ENCODE data around the gene NOP58. TPM values are rescaled to one million over a fixed set of nuclear protein-coding genes. Genes with fewer than 3 reads are reported as not detected.

NOP58 gene
- total RNA-seq, 3 donors from 2014 or later: 34.3 to 43.2 (median 38.5) TPM

DNA sequence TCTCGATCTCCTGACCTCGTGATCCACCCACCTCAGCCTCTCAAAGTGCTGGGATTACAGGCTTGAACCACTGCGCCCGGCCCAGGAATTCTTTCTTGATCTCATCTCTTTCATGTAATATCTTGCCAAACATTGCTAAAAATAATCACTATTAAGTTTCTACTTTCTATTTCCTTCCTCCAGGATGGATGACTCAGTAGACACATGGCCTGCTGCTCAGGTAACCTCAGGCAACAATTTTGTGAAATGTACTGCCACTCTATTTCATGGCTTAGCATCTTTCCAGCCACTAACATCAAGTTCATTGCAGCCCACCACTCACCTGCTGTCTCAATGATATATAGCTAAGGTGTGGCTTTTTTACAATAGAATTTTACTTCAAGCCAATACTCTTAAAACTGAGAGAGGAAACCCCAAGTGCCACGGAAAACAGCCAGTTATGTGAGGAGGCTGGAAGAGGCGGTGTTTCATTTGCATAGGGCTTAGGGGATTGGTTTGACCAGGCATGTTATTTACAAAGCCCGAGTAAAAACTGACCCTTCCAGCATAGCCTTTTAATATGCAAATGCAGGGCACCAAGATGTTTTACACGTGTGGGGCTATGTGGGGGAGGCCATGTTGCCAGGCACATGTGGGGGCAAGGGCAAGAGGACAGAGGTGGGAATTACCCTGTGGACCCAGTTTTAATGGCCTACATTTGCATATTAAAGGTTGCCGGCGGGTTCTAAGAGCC, 15.9 kb upstream of the NOP58 start:
- no peaks in the 10 kb centered on the region for H3K9me3 ChIP-seq
- no peaks in the 10 kb centered on the region for H3K4me1 ChIP-seq (ENCODE audit: low read depth)
- intact Hi-C loops (cut with DNase I, micrococcal nuclease): no loop called here
- no peak overlapping the region for H3K4me3 ChIP-seq
- no peaks in the 10 kb centered on the region for H3K36me3 ChIP-seq (ENCODE audit: low read depth)
- ATAC-seq: no peak
- TF ChIP-seq, protein P1, sequence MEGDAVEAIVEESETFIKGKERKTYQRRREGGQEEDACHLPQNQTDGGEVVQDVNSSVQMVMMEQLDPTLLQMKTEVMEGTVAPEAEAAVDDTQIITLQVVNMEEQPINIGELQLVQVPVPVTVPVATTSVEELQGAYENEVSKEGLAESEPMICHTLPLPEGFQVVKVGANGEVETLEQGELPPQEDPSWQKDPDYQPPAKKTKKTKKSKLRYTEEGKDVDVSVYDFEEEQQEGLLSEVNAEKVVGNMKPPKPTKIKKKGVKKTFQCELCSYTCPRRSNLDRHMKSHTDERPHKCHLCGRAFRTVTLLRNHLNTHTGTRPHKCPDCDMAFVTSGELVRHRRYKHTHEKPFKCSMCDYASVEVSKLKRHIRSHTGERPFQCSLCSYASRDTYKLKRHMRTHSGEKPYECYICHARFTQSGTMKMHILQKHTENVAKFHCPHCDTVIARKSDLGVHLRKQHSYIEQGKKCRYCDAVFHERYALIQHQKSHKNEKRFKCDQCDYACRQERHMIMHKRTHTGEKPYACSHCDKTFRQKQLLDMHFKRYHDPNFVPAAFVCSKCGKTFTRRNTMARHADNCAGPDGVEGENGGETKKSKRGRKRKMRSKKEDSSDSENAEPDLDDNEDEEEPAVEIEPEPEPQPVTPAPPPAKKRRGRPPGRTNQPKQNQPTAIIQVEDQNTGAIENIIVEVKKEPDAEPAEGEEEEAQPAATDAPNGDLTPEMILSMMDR (IDR thresholded peaks at IDR 0.05): no peak
- DNase-seq: no peak

- no peaks in the 10 kb centered on the region for H3K36me3 ChIP-seq (ENCODE audit: low read depth)
- H3K4me1 ChIP-seq (ENCODE audit: low read depth): no peaks in the 10 kb centered on the region
- no peak for DNase-seq
- intact Hi-C loops (cut with DNase I, micrococcal nuclease): no loop called here
- no peaks in the 10 kb centered on the region for H3K9me3 ChIP-seq
- ATAC-seq: no peak
- TF ChIP-seq, protein P1 (IDR thresholded peaks at IDR 0.05): no peak
- H3K4me3 ChIP-seq: no peak overlapping the region
These were observed 14.1 kb upstream of the NOP58 start for GRCh38 chr2:202251494-202251893.

- ATAC-seq (no peak), DNase-seq (no peak)
- TF ChIP-seq, protein P1 (IDR thresholded peaks at IDR 0.05): no peak
- Histone ChIP-seq H3K4me1 (ENCODE audit: low read depth) (peaks cover 6% of the 10 kb centered on the region), H3K4me3 (no peak overlapping the region), H3K9me3 (no peaks in the 10 kb centered on the region), H3K36me3 (ENCODE audit: low read depth) (no peaks in the 10 kb centered on the region)
- intact Hi-C loops (cut with DNase I, micrococcal nuclease): loop anchor here in 1 of 2 donors (10.0 kb wide), 1 partner anchor 113 kb away; the partner anchor contains the start of gene BMPR2
These were observed 4.0 kb upstream of the NOP58 start for GRCh38 chr2:202261531-202261930.

- Histone ChIP-seq H3K9me3 (no peaks in the 10 kb centered on the region), H3K4me3 (no peak overlapping the region), H3K36me3 (ENCODE audit: low read depth) (no peaks in the 10 kb centered on the region), H3K4me1 (ENCODE audit: low read depth) (peaks cover 24% of the 10 kb centered on the region)
- intact Hi-C loops (cut with DNase I, micrococcal nuclease): loop anchor here in 1 of 2 donors (10.0 kb wide), 1 partner anchor 107 kb away; the partner anchor contains the start of gene BMPR2
- DNase-seq (no peak), ATAC-seq (no peak)
- TF ChIP-seq, protein P1 (IDR thresholded peaks at IDR 0.05): no peak
These were observed 1.9 kb downstream of the NOP58 start for GRCh38 chr2:202267495-202267894.

- Histone ChIP-seq H3K9me3 (no peaks in the 10 kb centered on the region), H3K4me1 (ENCODE audit: low read depth) (peaks cover 20% of the 10 kb centered on the region), H3K4me3 (no peak overlapping the region), H3K36me3 (ENCODE audit: low read depth) (no peaks in the 10 kb centered on the region)
- TF ChIP-seq, protein P1 (IDR thresholded peaks at IDR 0.05): no peak
- intact Hi-C loops (cut with DNase I, micrococcal nuclease): loop anchor here in 1 of 2 donors (10.0 kb wide), 1 partner anchor 105 kb away; the partner anchor contains the start of gene BMPR2
- ATAC-seq (no peak), DNase-seq (peak in 1 of 3 donors; percentile 13)
These were observed 4.0 kb downstream of the NOP58 start for GRCh38 chr2:202269585-202269984.
